Endodermal cell (in vitro differentiated cells): Measurements from ENCODE around the gene ANKRD52. TPM values are rescaled to one million over a fixed set of nuclear protein-coding genes. Genes with fewer than 3 reads are reported as not detected.

Experiments
- DNase-seq: peaks from one replicate; pipeline ENCODE4 v3.0.0-alpha.2; 2017
- H3K27ac ChIP-seq: 2 replicates; pipeline ENCODE4 v1.5.1; 2013; ENCODE audit warnings: mild to moderate bottlenecking, low read depth, low read length, moderate library complexity
- H3K27me3 ChIP-seq: 2 replicates; pipeline ENCODE4 v1.6.1; 2013; ENCODE audit warnings: mild to moderate bottlenecking, low read length, moderate library complexity; ENCODE audit not compliant: insufficient read depth, control insufficient read depth, poor library complexity, severe bottlenecking
- H3K36me3 ChIP-seq: 2 replicates; pipeline ENCODE4 v1.7.0; 2013; ENCODE audit warnings: mild to moderate bottlenecking, low read length, moderate library complexity; ENCODE audit not compliant: control insufficient read depth, insufficient read depth
- H3K4me1 ChIP-seq: one replicate; pipeline ENCODE4 v1.7.0; 2013; ENCODE audit warnings: low read length; ENCODE audit not compliant: control insufficient read depth, insufficient read depth
- H3K4me3 ChIP-seq: 2 replicates; pipeline ENCODE4 v1.5.1; 2013; ENCODE audit warnings: mild to moderate bottlenecking, low read length, moderate library complexity
- H3K9ac ChIP-seq: 2 replicates; pipeline ENCODE4 v1.6.1; 2013; ENCODE audit warnings: mild to moderate bottlenecking, low read length, moderate library complexity; ENCODE audit not compliant: poor library complexity, severe bottlenecking; ENCODE audit errors: extremely low read depth
- H3K9me3 ChIP-seq: 2 replicates; pipeline ENCODE4 v1.6.1; 2013; ENCODE audit warnings: mild to moderate bottlenecking, low read length, moderate library complexity; ENCODE audit not compliant: control insufficient read depth
- H3K27ac Mint-ChIP-seq: 2 replicates; pipeline ENCODE4 v1.8.0; 2020; ENCODE audit warnings: mixed read lengths
- H3K27me3 Mint-ChIP-seq: 2 replicates; pipeline ENCODE4 v1.8.0; 2021; ENCODE audit warnings: mild to moderate bottlenecking, mixed read lengths; ENCODE audit not compliant: insufficient read depth
- H3K36me3 Mint-ChIP-seq: 2 replicates; pipeline ENCODE4 v1.8.0; 2020; ENCODE audit warnings: low read depth, mixed read lengths
- H3K4me1 Mint-ChIP-seq: 2 replicates; pipeline ENCODE4 v1.8.0; 2020; ENCODE audit warnings: mixed read lengths
- H3K4me3 Mint-ChIP-seq: 2 replicates; pipeline ENCODE4 v1.8.0; 2020; ENCODE audit warnings: mild to moderate bottlenecking, moderate library complexity, mixed read lengths
- H3K9me3 Mint-ChIP-seq: 2 replicates; pipeline ENCODE4 v1.8.0; 2020; ENCODE audit warnings: mild to moderate bottlenecking, mixed read lengths
- WGBS, 2 experiments: methylation state at CpG; one replicate each; pipeline versions ENCODE4 v1.1.5 to v1.1.7; 2013; ENCODE audit warnings: missing lambda C conversion rate in 2 of 2, mixed read lengths in 1 of 2; ENCODE audit not compliant: insufficient coverage in 1 of 2, insufficient read length in 1 of 2; 5-methylcytosine and 5-hydroxymethylcytosine counted together
- total RNA-seq, 2 donors: library from RNA; stranded (reverse); fragmentation: NEBNext Ultra II Directional in 1 of 2; extraction: Animal tissue kit (Norgen Biotek cat#: 25700) in 1 of 2; gene quantifications; 2 replicates in 1 of 2; 3 replicates in 1 of 2; pipeline ENCODE4 v1.2.1, GENCODE V29; 2021
- TF ChIP-seq, protein P1 (sequence below): fragments of 200-600 bp; sonication (generic); conservative IDR thresholded peaks from 2 replicates; pipeline ENCODE4 v1.5.0; 2021; ENCODE audit warnings: antibody characterized with exemption, mild to moderate bottlenecking

ANKRD52 gene
- total RNA-seq, 2 donors from 2014 or later = 39.3 to 54.9 TPM

DNA sequence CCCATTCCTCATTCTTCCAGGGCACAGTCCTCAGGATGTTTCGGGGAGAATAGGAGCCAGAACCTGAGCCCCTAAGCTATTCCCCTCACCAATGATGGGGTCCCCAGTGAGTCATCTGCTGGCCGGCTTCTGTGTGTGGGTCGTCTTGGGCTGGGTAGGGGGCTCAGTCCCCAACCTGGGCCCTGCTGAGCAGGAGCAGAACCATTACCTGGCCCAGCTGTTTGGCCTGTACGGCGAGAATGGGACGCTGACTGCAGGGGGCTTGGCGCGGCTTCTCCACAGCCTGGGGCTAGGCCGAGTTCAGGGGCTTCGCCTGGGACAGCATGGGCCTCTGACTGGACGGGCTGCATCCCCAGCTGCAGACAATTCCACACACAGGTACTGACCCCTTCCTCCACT, 27.0 kb downstream of the ANKRD52 start:
- Histone ChIP-seq H3K27ac (no peak overlapping the region), H3K36me3 (peaks cover 3% of the 10 kb centered on the region), H3K27me3 (no peaks in the 10 kb centered on the region), H3K4me3 (no peak overlapping the region), H3K9me3 (no peaks in the 10 kb centered on the region), H3K4me1 (no peaks in the 10 kb centered on the region), H3K9ac (no peak overlapping the region)
- H3K4me1 Mint-ChIP-seq = no peaks in the 10 kb centered on the region
- H3K36me3 Mint-ChIP-seq = peaks cover 3% of the 10 kb centered on the region
- TF ChIP-seq, protein P1, sequence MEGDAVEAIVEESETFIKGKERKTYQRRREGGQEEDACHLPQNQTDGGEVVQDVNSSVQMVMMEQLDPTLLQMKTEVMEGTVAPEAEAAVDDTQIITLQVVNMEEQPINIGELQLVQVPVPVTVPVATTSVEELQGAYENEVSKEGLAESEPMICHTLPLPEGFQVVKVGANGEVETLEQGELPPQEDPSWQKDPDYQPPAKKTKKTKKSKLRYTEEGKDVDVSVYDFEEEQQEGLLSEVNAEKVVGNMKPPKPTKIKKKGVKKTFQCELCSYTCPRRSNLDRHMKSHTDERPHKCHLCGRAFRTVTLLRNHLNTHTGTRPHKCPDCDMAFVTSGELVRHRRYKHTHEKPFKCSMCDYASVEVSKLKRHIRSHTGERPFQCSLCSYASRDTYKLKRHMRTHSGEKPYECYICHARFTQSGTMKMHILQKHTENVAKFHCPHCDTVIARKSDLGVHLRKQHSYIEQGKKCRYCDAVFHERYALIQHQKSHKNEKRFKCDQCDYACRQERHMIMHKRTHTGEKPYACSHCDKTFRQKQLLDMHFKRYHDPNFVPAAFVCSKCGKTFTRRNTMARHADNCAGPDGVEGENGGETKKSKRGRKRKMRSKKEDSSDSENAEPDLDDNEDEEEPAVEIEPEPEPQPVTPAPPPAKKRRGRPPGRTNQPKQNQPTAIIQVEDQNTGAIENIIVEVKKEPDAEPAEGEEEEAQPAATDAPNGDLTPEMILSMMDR = no peak
- DNase-seq = no peak
- 93 to 94% methylated on average over 9 to 11 of the region's 11 CpGs for WGBS, 2 experiments
- peaks cover 8% of the 10 kb centered on the region for H3K27me3 Mint-ChIP-seq
- H3K4me3 Mint-ChIP-seq = no peak overlapping the region
- no peak overlapping the region for H3K27ac Mint-ChIP-seq
- H3K9me3 Mint-ChIP-seq = no peaks in the 10 kb centered on the region

DNA sequence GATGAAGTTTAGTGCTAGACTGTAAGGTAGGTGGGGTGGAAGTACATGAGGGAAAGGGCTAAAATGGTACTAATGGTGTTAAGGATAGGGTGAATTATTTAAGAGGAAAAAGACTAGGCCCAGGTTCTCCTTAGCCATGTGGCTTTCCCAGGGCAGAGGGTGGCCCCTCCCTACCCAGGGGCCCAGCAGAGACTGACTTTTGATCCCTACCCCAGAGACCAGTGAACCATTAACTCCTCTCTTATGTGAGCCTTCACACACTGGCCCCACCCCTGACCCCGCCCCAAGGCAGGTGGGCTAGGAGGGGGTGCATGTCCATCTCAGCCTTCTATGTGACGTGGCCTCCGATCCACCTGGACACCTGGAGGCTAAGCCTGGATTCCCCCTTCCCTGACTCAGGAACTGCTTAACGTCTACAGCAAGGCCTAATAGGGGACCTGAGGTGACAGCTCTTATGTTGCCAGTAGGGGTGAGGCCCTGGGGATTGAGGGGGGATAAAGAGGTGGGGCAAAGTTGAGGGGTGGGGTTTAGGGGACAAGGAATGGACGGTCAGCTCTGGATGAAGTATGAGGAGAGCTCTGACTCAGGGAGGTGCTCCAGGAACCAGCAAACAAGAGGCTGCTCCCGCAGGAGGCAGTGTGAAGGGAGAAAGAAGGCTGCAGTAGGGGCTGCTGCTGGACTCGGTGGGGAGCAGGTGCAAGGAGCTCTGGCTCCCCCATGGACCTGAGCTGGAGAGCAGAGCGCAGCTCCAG, 27.6 kb downstream of the ANKRD52 start:
- Mint-ChIP-seq H3K27ac (no peak overlapping the region), H3K9me3 (no peaks in the 10 kb centered on the region), H3K27me3 (peaks cover 8% of the 10 kb centered on the region), H3K4me1 (no peaks in the 10 kb centered on the region), H3K36me3 (peaks cover 5% of the 10 kb centered on the region), H3K4me3 (no peak overlapping the region)
- 81 to 87% methylated on average over 5 to 8 of the region's 8 CpGs for WGBS, 2 experiments
- TF ChIP-seq, protein P1 = no peak
- no peaks in the 10 kb centered on the region for H3K9me3 ChIP-seq
- peaks cover 3% of the 10 kb centered on the region for H3K36me3 ChIP-seq
- no peak overlapping the region for H3K9ac ChIP-seq
- no peaks in the 10 kb centered on the region for H3K4me1 ChIP-seq
- no peak for DNase-seq
- H3K4me3 ChIP-seq = no peak overlapping the region
- H3K27ac ChIP-seq = no peak overlapping the region
- no peaks in the 10 kb centered on the region for H3K27me3 ChIP-seq

GRCh38 chr12:56229916-56230431, 28.2 kb downstream of the ANKRD52 start, which contains the start of gene SLC39A5:
TSS of gene SLC39A5 (plus strand) at chr12:56230051. CDS start at chr12:56231275, 1,224 bp downstream.
- no peaks in the 10 kb centered on the region for H3K27me3 ChIP-seq
- Mint-ChIP-seq H3K27ac (no peak within 1 kb of the TSS), H3K4me3 (no peak within 1 kb of the TSS), H3K27me3 (peaks cover 7% of the 10 kb centered on the region), H3K9me3 (no peaks in the 10 kb centered on the region), H3K36me3 (peaks cover 5% of the 10 kb centered on the region), H3K4me1 (peaks cover 2% of the 10 kb centered on the region)
- no peak within 1 kb of the TSS for H3K9ac ChIP-seq
- no peaks in the 10 kb centered on the region for H3K4me1 ChIP-seq
- H3K36me3 ChIP-seq = peaks cover 3% of the 10 kb centered on the region
- H3K9me3 ChIP-seq = no peaks in the 10 kb centered on the region
- no peak within 1 kb of the TSS for H3K4me3 ChIP-seq
- DNase-seq = no peak
- WGBS, 2 experiments = 92 to 100% methylated on average over 1 to 4 of the region's 4 CpGs
- H3K27ac ChIP-seq = no peak within 1 kb of the TSS
- TF ChIP-seq, protein P1 = no peak
